Trophoblast cell (in vitro differentiated cells and primary cell): ENCODE results near the gene RPL22.

Experiments
- DNase-seq, 2 donors: peaks; one replicate each; pipeline ENCODE4 v3.0.0-alpha.2; 2016
- H2AFZ ChIP-seq: 2 replicates; pipeline ENCODE4 v1.6.1; 2013; ENCODE audit warnings: low read length, moderate library complexity, mild to moderate bottlenecking; ENCODE audit not compliant: insufficient read depth, poor library complexity
- H2AK5ac ChIP-seq: 2 replicates; pipeline ENCODE4 v1.6.1; 2013; ENCODE audit warnings: mild to moderate bottlenecking, low read length
- H2BK120ac ChIP-seq: 2 replicates; pipeline ENCODE4 v1.6.1; 2013; ENCODE audit warnings: low read length, mild to moderate bottlenecking, moderate library complexity; ENCODE audit not compliant: insufficient read depth, poor library complexity
- H2BK12ac ChIP-seq: 2 replicates; pipeline ENCODE4 v1.6.1; 2013; ENCODE audit warnings: mild to moderate bottlenecking, low read length, moderate library complexity
- H2BK5ac ChIP-seq: 2 replicates; pipeline ENCODE4 v1.6.1; 2013; ENCODE audit warnings: low read length, low read depth, moderate library complexity, mild to moderate bottlenecking; ENCODE audit not compliant: poor library complexity
- H3K14ac ChIP-seq: 2 replicates; pipeline ENCODE4 v1.6.1; 2013; ENCODE audit warnings: mild to moderate bottlenecking, low read length
- H3K18ac ChIP-seq: 2 replicates; pipeline ENCODE4 v1.6.1; 2013; ENCODE audit warnings: mild to moderate bottlenecking, low read length
- H3K23ac ChIP-seq: 2 replicates; pipeline ENCODE4 v1.6.1; 2013; ENCODE audit warnings: low read length
- H3K27ac ChIP-seq: 2 replicates; pipeline ENCODE4 v1.5.1; 2013; ENCODE audit warnings: low read depth, mild to moderate bottlenecking, inconsistent platforms, low read length, moderate library complexity
- H3K27me3 ChIP-seq: 2 replicates; pipeline ENCODE4 v1.6.1; 2013; ENCODE audit warnings: inconsistent platforms, mild to moderate bottlenecking, low read length, moderate library complexity; ENCODE audit not compliant: insufficient read depth
- H3K36me3 ChIP-seq, 2 experiments: 1 replicate in 1 of 2; 2 replicates in 1 of 2; pipeline ENCODE4 v1.6.1; 2013; ENCODE audit warnings: low read length in 2 of 2, mild to moderate bottlenecking in 2 of 2, moderate library complexity in 1 of 2; ENCODE audit not compliant: insufficient read depth in 2 of 2, control insufficient read depth in 1 of 2
- H3K4ac ChIP-seq: 2 replicates; pipeline ENCODE4 v1.6.1; 2013; ENCODE audit warnings: low read depth, mild to moderate bottlenecking, low read length, moderate library complexity
- H3K4me1 ChIP-seq, 2 experiments: 1 replicate in 1 of 2; 2 replicates in 1 of 2; pipeline ENCODE4 v1.6.1; 2013; ENCODE audit warnings: low read length in 2 of 2, mild to moderate bottlenecking in 2 of 2, moderate library complexity in 1 of 2; ENCODE audit not compliant: insufficient read depth in 2 of 2, control insufficient read depth in 1 of 2
- H3K4me2 ChIP-seq: 2 replicates; pipeline ENCODE4 v1.6.1; 2013; ENCODE audit warnings: inconsistent platforms, mild to moderate bottlenecking, low read length, moderate library complexity
- H3K4me3 ChIP-seq: 2 replicates; pipeline ENCODE4 v1.5.1; 2013; ENCODE audit warnings: mild to moderate bottlenecking, low read depth, low read length, inconsistent platforms
- H3K79me1 ChIP-seq: one replicate; pipeline ENCODE4 v1.6.1; 2013; ENCODE audit warnings: low read length
- H3K79me2 ChIP-seq: 2 replicates; pipeline ENCODE4 v1.6.1; 2013; ENCODE audit warnings: low read length, mild to moderate bottlenecking; ENCODE audit not compliant: control insufficient read depth, insufficient read depth, poor library complexity
- H3K9ac ChIP-seq: 2 replicates; pipeline ENCODE4 v1.6.1; 2013; ENCODE audit warnings: mild to moderate bottlenecking, low read length
- H3K9me3 ChIP-seq: 2 replicates; pipeline ENCODE4 v1.6.1; 2013; ENCODE audit warnings: low read depth, mild to moderate bottlenecking, control low read depth, inconsistent platforms, low read length; ENCODE audit not compliant: insufficient read depth
- H4K12ac ChIP-seq: 2 replicates; pipeline ENCODE4 v1.6.1; 2013; ENCODE audit warnings: low read depth, mild to moderate bottlenecking, low read length, moderate library complexity
- H4K8ac ChIP-seq: 2 replicates; pipeline ENCODE4 v1.6.1; 2013; ENCODE audit warnings: low read depth, mild to moderate bottlenecking, low read length, moderate library complexity
- H4K91ac ChIP-seq: one replicate; pipeline ENCODE4 v1.6.1; 2013; ENCODE audit warnings: low read depth, mild to moderate bottlenecking, low read length, moderate library complexity
- WGBS: extraction: QIAGEN DNeasy Blood & Tissue Kit; methylation state at CpG from one replicate; pipeline ENCODE4 v1.1.7; 2013; ENCODE audit warnings: missing lambda C conversion rate; ENCODE audit not compliant: insufficient read length, insufficient coverage; ENCODE audit errors: extremely low coverage; 5-methylcytosine and 5-hydroxymethylcytosine counted together

RPL22 gene

GRCh38 chr1:6158181-6158580, 41.2 kb downstream of the RPL22 start:
- H3K9ac ChIP-seq = no peak overlapping the region
- H3K14ac ChIP-seq = no peak overlapping the region
- no peak overlapping the region for H3K27ac ChIP-seq
- H3K36me3 ChIP-seq = no peaks in the 10 kb centered on the region
- H3K79me2 ChIP-seq = no peaks in the 10 kb centered on the region
- no peak overlapping the region for H3K4me2 ChIP-seq
- no CpG with 5 or more reads among the region's 8 CpGs for WGBS
- H2BK5ac ChIP-seq = no peak overlapping the region
- H3K23ac ChIP-seq = no peak overlapping the region
- no peaks in the 10 kb centered on the region for H3K9me3 ChIP-seq
- no peak overlapping the region for H3K4me3 ChIP-seq
- H2AK5ac ChIP-seq = no peak overlapping the region
- H3K4ac ChIP-seq = no peak overlapping the region
- no peak overlapping the region for H2BK12ac ChIP-seq
- no peak overlapping the region for H4K91ac ChIP-seq
- H4K8ac ChIP-seq = no peak overlapping the region
- no peak overlapping the region for H2BK120ac ChIP-seq
- no peaks in the 10 kb centered on the region for H3K79me1 ChIP-seq
- H3K27me3 ChIP-seq = no peaks in the 10 kb centered on the region
- DNase-seq = peak in 1 of 2 donors; percentile 1
- H2AFZ ChIP-seq = no peak overlapping the region
- H4K12ac ChIP-seq = no peak overlapping the region
- peaks cover 3 to 6% of the 10 kb centered on the region in 2 experiments for H3K4me1 ChIP-seq
- H3K18ac ChIP-seq = no peak overlapping the region

GRCh38 chr1:6157528-6158174, 41.7 kb downstream of the RPL22 start:
- WGBS = no CpG with 5 or more reads among the region's 15 CpGs
- DNase-seq = peak; percentile 85 to 93
- no peaks in the 10 kb centered on the region for H3K79me1 ChIP-seq

GRCh38 chr1:6157132-6157527, 42.3 kb downstream of the RPL22 start:
- Histone ChIP-seq H3K9me3 (no peaks in the 10 kb centered on the region), H3K79me1 (no peaks in the 10 kb centered on the region), H3K9ac (no peak overlapping the region), H2BK120ac (no peak overlapping the region), H4K8ac (no peak overlapping the region), H3K14ac (no peak overlapping the region), H3K27ac (no peak overlapping the region), H3K4me3 (no peak overlapping the region), H3K23ac (no peak overlapping the region), H3K4ac (no peak overlapping the region), H3K79me2 (no peaks in the 10 kb centered on the region), H3K4me2 (no peak overlapping the region), H2BK5ac (no peak overlapping the region), H4K12ac (no peak overlapping the region), H3K27me3 (no peaks in the 10 kb centered on the region), H2AFZ (no peak overlapping the region), H2BK12ac (no peak overlapping the region), H3K18ac (no peak overlapping the region), H3K36me3 (no peaks in the 10 kb centered on the region), H2AK5ac (no peak overlapping the region), H4K91ac (no peak overlapping the region), H3K4me1 (peaks cover 3 to 6% of the 10 kb centered on the region in 2 experiments)
- DNase-seq = peak; percentile 75 to 86
- no CpG with 5 or more reads among the region's 2 CpGs for WGBS

More at GRCh38 chr1:6157528-6158174, 41.7 kb downstream of the RPL22 start:
- Histone ChIP-seq H4K12ac (no peak overlapping the region), H4K8ac (no peak overlapping the region), H3K36me3 (no peaks in the 10 kb centered on the region), H4K91ac (no peak overlapping the region), H3K4ac (no peak overlapping the region), H3K18ac (no peak overlapping the region), H2BK12ac (no peak overlapping the region), H3K9ac (no peak overlapping the region), H3K27me3 (no peaks in the 10 kb centered on the region), H3K9me3 (no peaks in the 10 kb centered on the region), H3K4me2 (no peak overlapping the region), H2AK5ac (no peak overlapping the region), H3K79me2 (no peaks in the 10 kb centered on the region), H3K27ac (no peak overlapping the region), H3K14ac (no peak overlapping the region), H2BK120ac (no peak overlapping the region), H3K4me3 (no peak overlapping the region), H2BK5ac (no peak overlapping the region), H2AFZ (no peak overlapping the region), H3K4me1 (peaks cover 3 to 6% of the 10 kb centered on the region in 2 experiments), H3K23ac (no peak overlapping the region)

GRCh38 chr1:6154525-6155319, 44.7 kb downstream of the RPL22 start:
- Histone ChIP-seq H2AFZ (no peak overlapping the region), H4K8ac (no peak overlapping the region)
- no CpG with 5 or more reads among the region's 26 CpGs for WGBS

More at GRCh38 chr1:6154525-6155319, 44.7 kb downstream of the RPL22 start:
- no peaks in the 10 kb centered on the region for H3K79me2 ChIP-seq
- no peak overlapping the region for H3K27ac ChIP-seq
- H3K79me1 ChIP-seq = no peaks in the 10 kb centered on the region
- no peaks in the 10 kb centered on the region for H3K27me3 ChIP-seq
- H3K18ac ChIP-seq = no peak overlapping the region
- no peak overlapping the region for H3K4me3 ChIP-seq
- no peak overlapping the region for H4K91ac ChIP-seq
- H3K4me1 ChIP-seq = peaks cover 3 to 4% of the 10 kb centered on the region in 2 experiments
- H2BK120ac ChIP-seq = no peak overlapping the region
- H3K9ac ChIP-seq = no peak overlapping the region
- H3K36me3 ChIP-seq = no peaks in the 10 kb centered on the region
- no peak overlapping the region for H3K4ac ChIP-seq
- no peaks in the 10 kb centered on the region for H3K9me3 ChIP-seq
- no peak overlapping the region for H2AK5ac ChIP-seq
- no peak overlapping the region for H2BK12ac ChIP-seq
- no peak overlapping the region for H4K12ac ChIP-seq
- no peak for DNase-seq
- H3K23ac ChIP-seq = no peak overlapping the region
- H3K14ac ChIP-seq = no peak overlapping the region
- H2BK5ac ChIP-seq = no peak overlapping the region
- H3K4me2 ChIP-seq = no peak overlapping the region
